Lower leg skin (tissue), 3 donors: ENCODE data around the gene SDK2.

Experiments
- POLR2A ChIP-seq, 2 donors: fragments of 450-650 bp; IDR thresholded peaks; one replicate each; pipeline ENCODE4 v1.6.1; 2016 to 2017; ENCODE audit warnings: antibody characterized with exemption in 2 of 2, mild to moderate bottlenecking in 1 of 2, moderate library complexity in 1 of 2
- TF ChIP-seq, protein P1 (sequence below), 3 donors: fragments of 450-650 bp; IDR thresholded peaks; one replicate each; pipeline ENCODE4 v1.5.1; 2016; ENCODE audit warnings: antibody characterized with exemption in 3 of 3, mild to moderate bottlenecking in 3 of 3, moderate library complexity in 2 of 3

DNA sequence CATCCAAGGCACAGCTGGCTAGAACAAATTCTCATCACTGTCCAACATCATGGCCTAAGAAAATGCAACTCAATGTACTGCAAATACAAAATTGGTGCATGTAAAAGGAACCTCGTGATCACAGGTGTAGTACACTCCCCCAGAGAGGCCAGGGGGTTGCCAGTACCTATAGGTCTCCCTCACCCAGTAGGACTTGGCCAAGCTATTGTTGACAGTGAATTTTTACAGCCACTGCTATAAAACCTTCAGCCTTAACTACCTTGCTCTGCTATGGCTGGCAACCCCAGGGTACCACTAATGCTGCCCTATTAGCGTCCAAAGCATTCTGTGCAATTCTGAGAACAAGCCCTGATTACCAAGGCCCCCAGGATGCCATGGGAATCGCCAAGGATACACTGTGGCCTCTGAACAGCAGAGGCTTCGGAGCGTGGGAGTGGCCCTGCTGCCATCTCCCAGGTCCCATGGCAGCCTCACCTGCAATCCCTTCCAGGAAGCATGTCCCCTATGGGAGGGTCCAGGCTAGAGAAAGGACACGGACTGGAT, 67.6 kb downstream of the SDK2 start:
- TF ChIP-seq, protein P1, sequence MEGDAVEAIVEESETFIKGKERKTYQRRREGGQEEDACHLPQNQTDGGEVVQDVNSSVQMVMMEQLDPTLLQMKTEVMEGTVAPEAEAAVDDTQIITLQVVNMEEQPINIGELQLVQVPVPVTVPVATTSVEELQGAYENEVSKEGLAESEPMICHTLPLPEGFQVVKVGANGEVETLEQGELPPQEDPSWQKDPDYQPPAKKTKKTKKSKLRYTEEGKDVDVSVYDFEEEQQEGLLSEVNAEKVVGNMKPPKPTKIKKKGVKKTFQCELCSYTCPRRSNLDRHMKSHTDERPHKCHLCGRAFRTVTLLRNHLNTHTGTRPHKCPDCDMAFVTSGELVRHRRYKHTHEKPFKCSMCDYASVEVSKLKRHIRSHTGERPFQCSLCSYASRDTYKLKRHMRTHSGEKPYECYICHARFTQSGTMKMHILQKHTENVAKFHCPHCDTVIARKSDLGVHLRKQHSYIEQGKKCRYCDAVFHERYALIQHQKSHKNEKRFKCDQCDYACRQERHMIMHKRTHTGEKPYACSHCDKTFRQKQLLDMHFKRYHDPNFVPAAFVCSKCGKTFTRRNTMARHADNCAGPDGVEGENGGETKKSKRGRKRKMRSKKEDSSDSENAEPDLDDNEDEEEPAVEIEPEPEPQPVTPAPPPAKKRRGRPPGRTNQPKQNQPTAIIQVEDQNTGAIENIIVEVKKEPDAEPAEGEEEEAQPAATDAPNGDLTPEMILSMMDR (IDR thresholded peaks at IDR 0.05) = no peak
- no peak for TF ChIP-seq POLR2A (IDR thresholded peaks at IDR 0.05)
